ENCODE measurements around the gene GTF3C1.

GRCh38 chr16:27455700-27456099, 94.0 kb downstream of the GTF3C1 start:
- TF ChIP-seq CTCF (IDR thresholded peaks at IDR 0.05; ENCODE audit: low read depth, low read length) = no peak
- TF ChIP-seq POLR2A (IDR thresholded peaks at IDR 0.05; ENCODE audit: extremely low read depth, insufficient read length) = no peak

Measured in NB4 (cell line).